Fibroblast of skin of right quadriceps (primary cell): Measurements from ENCODE around the gene OLFM1.
"Not testable (repeated sequence)": the region's sequence is repeated elsewhere in the genome, so short reads cannot be mapped to it uniquely, and the experiment has no call there.

Source experiments
- DNase-seq: peaks from one replicate; pipeline ENCODE4 v3.0.0-alpha.2; 2013

The OLFM1 gene

GRCh38 chr9:135060461-135061116, 26.9 kb upstream of the OLFM1 start:
- DNase-seq, result no peak

- DNase-seq, result no peak
Observed at GRCh38 chr9:135061441-135061840, 26.0 kb upstream of the OLFM1 start.

GRCh38 chr9:135062254-135062653, 25.2 kb upstream of the OLFM1 start:
- DNase-seq, result no peak

- not testable (repeated sequence) for DNase-seq
Observed at GRCh38 chr9:135063466-135063865, 24.0 kb upstream of the OLFM1 start.

DNA sequence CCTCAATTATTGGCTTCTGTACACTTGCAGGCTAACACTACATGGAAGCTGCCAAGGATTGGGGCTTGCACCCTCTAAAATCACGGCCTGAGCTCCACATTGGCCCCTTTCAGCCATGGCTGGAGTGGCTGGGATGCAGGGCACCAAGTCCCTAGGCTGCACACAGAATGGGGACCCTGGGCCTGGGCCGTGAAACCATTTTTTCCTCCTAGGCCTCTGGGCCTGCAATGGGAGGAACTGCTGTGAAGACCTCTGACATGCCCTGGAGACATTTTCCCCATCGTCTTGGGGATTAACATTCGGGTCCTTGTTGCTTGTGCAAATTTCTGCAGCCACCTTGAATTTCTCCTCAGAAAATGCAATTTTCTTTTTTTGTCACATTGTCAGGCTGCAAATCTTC, 23.6 kb upstream of the OLFM1 start:
- not testable (repeated sequence) for DNase-seq

DNA sequence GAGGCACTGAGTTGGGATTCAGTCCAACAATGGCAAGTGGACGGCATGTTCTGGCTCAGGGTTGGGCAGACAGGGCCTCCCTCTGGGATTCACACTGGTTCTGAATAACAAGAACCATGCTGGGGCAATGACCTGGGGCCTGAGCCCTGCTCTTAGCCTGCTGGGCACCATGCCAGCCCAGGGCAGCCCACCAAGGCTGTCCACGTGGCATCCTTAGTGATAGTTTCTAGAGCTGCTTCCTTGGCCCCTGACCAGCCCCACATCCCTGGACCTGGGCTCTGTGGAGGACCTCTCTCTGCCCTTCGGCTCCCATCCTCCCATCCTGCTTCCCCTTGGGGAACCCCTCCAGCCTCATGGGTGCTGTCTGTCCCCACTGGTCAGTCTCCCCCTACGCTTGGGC, 22.3 kb upstream of the OLFM1 start:
- no peak for DNase-seq

- DNase-seq, result no peak
Observed at GRCh38 chr9:135065804-135066203, 21.7 kb upstream of the OLFM1 start.

DNA sequence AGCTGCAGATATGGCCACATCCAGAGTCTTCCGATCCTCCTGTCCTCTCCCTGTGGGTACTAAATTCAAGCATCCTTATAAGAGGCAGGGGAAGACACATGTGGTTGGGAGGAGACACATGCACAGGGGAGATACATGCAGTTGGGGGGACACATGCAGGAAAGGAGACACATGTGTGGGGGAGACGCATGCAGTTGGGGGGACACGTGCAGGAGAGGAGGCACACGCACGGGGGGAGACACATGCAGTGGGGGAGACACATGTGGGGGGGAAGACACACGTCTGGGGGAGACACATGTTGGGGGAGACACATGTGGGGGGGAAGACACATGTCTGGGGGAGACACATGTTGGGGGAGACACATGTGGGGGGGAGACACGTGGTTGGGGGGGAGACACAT, 21.2 kb upstream of the OLFM1 start:
- no peak for DNase-seq

DNA sequence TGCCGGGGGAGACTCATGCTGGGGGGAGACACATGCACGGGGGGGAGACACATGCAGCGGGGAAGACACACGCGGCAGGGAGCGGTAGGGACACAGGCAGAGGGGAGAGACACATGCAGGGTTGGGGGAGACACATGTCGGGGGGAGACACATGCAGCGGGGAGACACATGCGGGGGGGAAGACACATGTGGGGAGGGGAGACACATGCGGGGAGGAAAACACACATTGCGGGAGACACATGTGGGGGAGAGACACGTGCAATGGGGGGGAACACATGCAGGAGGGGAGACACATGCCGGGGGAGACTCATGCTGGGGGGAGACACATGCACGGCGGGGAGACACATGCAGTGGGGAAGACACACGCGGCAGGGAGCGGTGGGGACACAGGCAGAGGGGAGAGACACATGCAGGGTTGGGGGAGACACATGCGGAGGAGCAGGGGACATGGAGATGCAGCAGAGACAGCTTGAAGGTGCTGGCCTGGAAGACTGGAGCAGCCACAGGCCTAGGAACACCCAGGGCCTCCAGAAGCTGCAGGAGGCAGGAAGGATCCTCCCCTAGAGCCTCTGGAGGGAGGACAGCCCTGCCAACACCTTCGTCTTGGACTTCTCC, 20.3 kb upstream of the OLFM1 start:
- DNase-seq, result no peak

GRCh38 chr9:135068776-135069415, 18.6 kb upstream of the OLFM1 start:
- no peak for DNase-seq

GRCh38 chr9:135069558-135070197, 17.8 kb upstream of the OLFM1 start:
- no peak for DNase-seq

DNA sequence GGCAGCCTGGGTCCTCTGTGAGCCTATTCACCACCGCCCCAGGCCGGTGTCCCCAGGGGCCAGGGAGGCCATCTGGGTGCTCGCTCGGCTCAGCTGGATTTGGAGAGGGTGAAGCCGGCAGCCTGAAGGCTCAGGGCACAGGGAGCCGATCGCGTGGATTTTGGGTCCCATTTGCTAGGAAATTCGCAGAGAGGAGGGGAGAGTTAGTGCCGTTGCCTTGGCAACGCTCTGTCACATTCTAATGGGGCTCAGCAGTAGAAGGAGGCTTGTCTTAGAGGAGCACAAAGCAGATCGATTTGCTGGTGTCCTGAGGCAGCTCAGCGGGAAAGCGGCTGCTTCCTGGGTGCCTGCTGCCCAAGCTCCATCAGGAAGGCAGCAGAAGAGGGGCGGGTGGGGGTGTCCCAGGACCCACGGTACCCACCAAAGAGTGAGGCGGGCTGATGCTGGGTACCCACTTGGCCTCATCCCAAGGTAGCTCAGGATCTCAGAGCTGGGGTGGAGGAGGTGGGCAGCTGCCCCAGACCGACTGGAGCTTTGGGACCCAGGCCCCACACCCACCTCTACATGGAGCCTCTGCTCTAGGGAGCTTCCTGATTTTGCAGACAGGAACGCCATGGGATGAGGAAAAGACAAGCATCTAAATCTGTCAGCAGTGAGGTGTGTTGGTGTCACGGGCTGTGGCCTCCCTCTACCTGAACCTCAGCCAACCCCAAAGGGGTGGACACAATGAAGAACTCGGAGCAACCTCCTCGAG, 17.1 kb upstream of the OLFM1 start:
- DNase-seq, result no peak

- DNase-seq, result no peak
Observed at GRCh38 chr9:135070964-135071735, 16.3 kb upstream of the OLFM1 start.

DNA sequence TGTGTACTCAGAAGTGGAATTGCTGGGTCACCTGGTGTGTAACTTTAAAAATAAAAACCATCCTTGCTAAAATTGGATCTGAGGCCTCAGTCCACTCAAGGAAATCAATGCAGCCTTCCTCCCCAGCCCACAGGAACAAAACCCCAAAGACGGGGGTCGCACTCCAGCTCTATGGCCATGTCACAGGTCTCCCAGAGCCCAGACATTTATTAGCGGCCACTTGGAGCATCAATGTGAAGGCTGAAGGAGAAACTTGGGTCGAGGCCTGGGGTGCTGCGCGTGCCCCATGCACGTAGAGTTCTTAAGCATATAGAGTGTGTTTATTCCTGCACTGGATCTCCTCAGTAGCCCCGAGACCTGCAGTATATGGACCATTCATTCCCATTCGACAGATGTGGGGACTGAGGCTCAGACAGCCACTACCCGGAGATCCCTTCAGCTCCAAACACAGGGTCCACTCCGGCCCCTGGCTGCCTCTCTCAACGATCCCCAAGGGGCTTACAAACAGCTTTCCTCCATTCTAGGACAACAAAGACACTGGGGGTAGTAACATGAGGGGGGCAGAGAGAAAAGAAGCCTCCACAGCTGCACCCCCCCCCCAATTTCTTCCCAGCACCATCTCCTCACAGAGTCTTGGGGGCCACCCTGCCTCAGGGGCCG, 14.3 kb upstream of the OLFM1 start:
- DNase-seq, result no peak

GRCh38 chr9:135073741-135074305, 13.6 kb upstream of the OLFM1 start:
- no peak for DNase-seq

DNA sequence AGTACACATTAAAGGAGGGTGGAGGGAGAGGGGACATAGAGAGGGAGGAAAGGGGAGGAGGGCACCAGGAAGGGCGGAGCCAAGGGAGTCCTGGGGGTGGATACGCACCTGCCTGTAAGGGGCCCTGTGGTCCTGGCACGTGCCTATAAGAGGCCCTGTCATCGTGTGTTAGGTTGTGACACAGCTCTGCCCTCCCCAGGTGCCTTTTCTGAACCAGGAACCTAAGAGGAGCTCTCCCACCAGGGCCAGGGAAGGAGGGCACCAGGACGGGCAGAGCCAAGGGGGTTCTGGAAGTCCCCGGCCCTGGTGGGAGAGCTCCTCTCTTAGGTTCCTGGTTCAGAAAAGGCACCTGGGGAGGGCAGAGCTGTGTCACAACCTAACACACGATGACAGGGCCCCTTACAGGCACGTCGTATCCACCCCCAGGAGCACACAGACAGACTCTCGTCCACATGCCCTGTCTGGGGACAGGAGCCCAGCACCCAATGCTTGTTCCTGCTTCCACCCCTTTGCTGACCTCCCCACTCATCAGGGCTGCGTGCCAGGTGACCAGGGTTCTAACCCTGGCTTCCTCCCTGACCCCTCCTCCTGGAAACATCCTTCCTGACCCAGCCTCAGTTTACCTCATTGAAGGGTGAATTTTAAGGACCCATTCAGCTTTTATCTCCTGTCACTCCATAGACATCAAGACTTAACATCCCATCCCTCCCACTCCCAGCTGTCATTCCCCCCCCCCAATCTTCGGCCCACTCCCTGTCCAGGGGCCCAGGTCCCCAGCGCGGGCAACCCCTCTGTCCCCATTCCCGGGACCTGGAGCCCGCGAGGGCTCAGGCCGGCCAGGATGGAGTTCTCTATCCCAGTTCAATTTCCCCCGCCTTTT, 12.9 kb upstream of the OLFM1 start:
- DNase-seq, result no peak

DNA sequence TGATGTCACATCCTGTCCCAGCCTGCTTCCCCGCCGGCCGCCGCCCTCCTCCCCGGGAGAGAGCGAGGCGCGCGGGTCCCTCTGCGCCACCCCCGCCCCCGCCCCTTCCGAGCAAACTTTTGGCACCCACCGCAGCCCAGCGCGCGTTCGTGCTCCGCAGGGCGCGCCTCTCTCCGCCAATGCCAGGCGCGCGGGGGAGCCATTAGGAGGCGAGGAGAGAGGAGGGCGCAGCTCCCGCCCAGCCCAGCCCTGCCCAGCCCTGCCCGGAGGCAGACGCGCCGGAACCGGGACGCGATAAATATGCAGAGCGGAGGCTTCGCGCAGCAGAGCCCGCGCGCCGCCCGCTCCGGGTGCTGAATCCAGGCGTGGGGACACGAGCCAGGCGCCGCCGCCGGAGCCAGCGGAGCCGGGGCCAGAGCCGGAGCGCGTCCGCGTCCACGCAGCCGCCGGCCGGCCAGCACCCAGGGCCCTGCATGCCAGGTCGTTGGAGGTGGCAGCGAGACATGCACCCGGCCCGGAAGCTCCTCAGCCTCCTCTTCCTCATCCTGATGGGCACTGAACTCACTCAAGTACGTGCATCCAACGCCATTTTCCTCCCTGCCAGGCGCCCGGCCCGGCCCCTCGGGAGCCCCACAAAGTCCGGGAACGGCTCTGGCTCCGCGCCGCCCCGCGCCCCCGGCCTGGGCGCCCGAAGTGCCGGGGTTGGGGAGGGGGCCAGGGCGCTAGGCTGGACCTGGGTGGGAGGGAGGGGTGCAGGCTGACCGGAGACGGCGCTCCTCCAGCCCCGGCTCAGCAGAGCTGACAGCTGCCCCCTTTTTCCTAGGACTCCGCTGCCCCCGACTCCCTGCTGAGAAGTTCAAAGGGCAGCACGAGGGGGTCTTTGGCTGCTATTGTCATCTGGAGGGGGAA, 12.0 kb upstream of the OLFM1 start:
- peak; percentile 8 for DNase-seq

GRCh38 chr9:135076143-135076875, 11.2 kb upstream of the OLFM1 start:
- no peak for DNase-seq
